ENCODE data around the gene ADCY9. TPM values are rescaled to one million over a fixed set of nuclear protein-coding genes. Genes with fewer than 3 reads are reported as not detected.
"Not testable (repeated sequence)": the region's sequence is repeated elsewhere in the genome, so short reads cannot be mapped to it uniquely, and the experiment has no call there.

ADCY9 gene
- total and polyA plus RNA-seq, 2 experiments from 2014 or later = 1.9 to 21.9 TPM

DNA sequence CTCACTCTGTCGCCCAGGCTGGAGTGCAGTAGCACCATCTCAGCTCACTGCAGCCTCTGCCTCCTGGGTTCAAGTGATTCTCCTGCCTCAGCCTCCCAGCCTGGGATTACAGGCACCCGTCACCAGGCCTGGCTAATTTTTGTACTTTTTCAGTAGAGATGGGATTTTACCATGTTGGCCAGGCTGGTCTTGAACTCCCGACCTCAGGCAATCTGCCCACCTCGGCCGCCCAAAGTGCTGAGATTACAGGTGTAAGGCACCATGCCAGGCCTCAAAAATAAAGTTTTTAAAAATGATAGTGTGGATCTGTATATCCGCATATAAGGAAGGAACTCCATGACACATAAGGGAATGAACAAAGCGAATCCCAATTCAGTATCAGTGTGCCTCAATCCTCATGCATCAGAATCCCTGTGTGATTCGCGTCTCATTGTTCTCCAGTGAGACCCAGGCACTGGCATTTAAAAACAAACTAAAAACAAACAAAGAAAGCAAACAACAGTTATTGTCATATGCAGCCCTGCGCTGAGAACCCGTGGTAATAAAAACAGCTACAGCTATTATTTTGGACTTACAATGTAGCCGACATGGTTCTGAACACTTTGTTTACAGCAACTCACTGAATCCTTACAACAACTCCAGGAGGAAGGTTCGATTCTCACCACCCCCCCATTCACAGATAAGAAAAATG, 181.6 kb downstream of the ADCY9 start:
- TF ChIP-seq EZH2 (IDR thresholded peaks at IDR 0.05; ENCODE audit: insufficient read depth, poor library complexity, severe bottlenecking) (no peak), EZH2phosphoT487 (IDR thresholded peaks at IDR 0.05; ENCODE audit: insufficient read depth, low read depth) (no peak)
- Histone ChIP-seq H3K9ac (no peak overlapping the region), H3K4me3 (no peak overlapping the region), H2AFZ (no peak overlapping the region), H3K4me1 (ENCODE audit: insufficient read depth) (peaks cover 5% of the 10 kb centered on the region), H3K4me2 (ENCODE audit: unreplicated experiment) (no peak overlapping the region), H3K27me3 (replicated peaks; ENCODE audit: insufficient read depth) (no peaks in the 10 kb centered on the region), H3K9me2 (ENCODE audit: insufficient read depth) (no peaks in the 10 kb centered on the region), H3K36me3 (ENCODE audit: low read depth) (no peaks in the 10 kb centered on the region), H3K79me2 (ENCODE audit: insufficient read depth) (no peaks in the 10 kb centered on the region), H3F3A (ENCODE audit: insufficient read depth) (no peaks in the 10 kb centered on the region), H4K20me1 (ENCODE audit: insufficient read depth) (no peaks in the 10 kb centered on the region), H3K27ac (no peak overlapping the region), H3K9me3 (ENCODE audit: low read depth) (no peaks in the 10 kb centered on the region)
- no peak for DNase-seq
- in situ Hi-C loops (cut with MboI) = no loop called here
- 72 to 74% methylated on average over 13 of the region's 13 CpGs for WGBS, 2 experiments (ENCODE audit: low coverage in 1 of 2, low lambda C conversion rate in 2 of 2, missing lambda C conversion rate in 2 of 2)

DNA sequence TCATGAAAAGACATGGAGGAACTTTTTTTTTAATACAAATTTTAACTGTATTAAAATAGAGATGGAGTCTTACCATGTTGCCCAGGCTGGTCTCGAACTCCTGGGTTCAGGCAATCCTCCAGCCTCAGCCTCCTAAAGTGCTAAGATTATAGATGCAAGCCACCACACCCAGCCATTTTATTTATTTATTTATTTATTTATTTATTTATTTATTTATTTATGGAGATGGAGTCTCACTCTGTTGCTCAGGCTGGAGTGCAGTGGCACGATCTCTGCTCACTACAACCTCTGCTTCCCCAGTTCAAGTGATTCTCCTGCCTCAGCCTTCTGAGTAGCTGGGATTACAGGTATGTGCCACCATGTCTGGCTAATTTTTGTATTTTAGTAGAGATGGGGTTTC, 189.1 kb downstream of the ADCY9 start:
- 83 to 84% methylated on average over 2 of the region's 2 CpGs for WGBS, 2 experiments (ENCODE audit: low coverage in 1 of 2, low lambda C conversion rate in 2 of 2, missing lambda C conversion rate in 2 of 2)
- H3K4me1 ChIP-seq (ENCODE audit: insufficient read depth); H3K27ac ChIP-seq; H3K4me3 ChIP-seq; H4K20me1 ChIP-seq (ENCODE audit: insufficient read depth); H3K4me2 ChIP-seq (ENCODE audit: unreplicated experiment); H3F3A ChIP-seq (ENCODE audit: insufficient read depth); in situ Hi-C loops (cut with MboI); H2AFZ ChIP-seq; H3K9me2 ChIP-seq (ENCODE audit: insufficient read depth); DNase-seq; H3K79me2 ChIP-seq (ENCODE audit: insufficient read depth); H3K9ac ChIP-seq; H3K36me3 ChIP-seq (ENCODE audit: low read depth); H3K27me3 ChIP-seq (replicated peaks; ENCODE audit: insufficient read depth); H3K9me3 ChIP-seq (ENCODE audit: low read depth): not testable (repeated sequence)

DNA sequence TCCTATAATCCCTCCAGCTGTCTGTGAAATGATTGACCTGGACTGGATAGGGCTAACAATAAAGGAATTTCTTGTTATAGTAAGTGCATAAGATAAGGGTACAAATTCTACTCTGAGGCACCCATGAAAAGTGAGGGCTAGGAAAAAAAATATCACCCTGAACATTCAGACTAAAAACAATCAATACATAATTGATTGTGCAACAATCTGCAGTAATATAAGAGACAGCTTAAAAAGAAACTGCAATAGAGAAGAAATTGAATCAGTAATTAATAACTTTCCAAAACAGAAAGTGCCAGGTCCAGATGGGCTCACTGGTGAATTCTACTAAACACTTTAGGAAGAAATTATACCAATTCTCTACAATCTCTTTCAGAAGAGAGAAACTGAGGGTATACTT, 191.5 kb downstream of the ADCY9 start:
- no peak overlapping the region for H3K9ac ChIP-seq
- H3F3A ChIP-seq (ENCODE audit: insufficient read depth) = no peaks in the 10 kb centered on the region
- DNase-seq = no peak
- H2AFZ ChIP-seq = no peak overlapping the region
- no peaks in the 10 kb centered on the region for H4K20me1 ChIP-seq (ENCODE audit: insufficient read depth)
- no peaks in the 10 kb centered on the region for H3K27me3 ChIP-seq (replicated peaks; ENCODE audit: insufficient read depth)
- no peak overlapping the region for H3K27ac ChIP-seq
- in situ Hi-C loops (cut with MboI) = no loop called here
- no peaks in the 10 kb centered on the region for H3K36me3 ChIP-seq (ENCODE audit: low read depth)
- TF ChIP-seq EZH2phosphoT487 (IDR thresholded peaks at IDR 0.05; ENCODE audit: insufficient read depth, low read depth) (no peak), EZH2 (IDR thresholded peaks at IDR 0.05; ENCODE audit: insufficient read depth, poor library complexity, severe bottlenecking) (no peak)
- H3K4me3 ChIP-seq = no peak overlapping the region
- no peaks in the 10 kb centered on the region for H3K4me1 ChIP-seq (ENCODE audit: insufficient read depth)
- no peaks in the 10 kb centered on the region for H3K79me2 ChIP-seq (ENCODE audit: insufficient read depth)
- H3K4me2 ChIP-seq (ENCODE audit: unreplicated experiment) = no peak overlapping the region
- no peaks in the 10 kb centered on the region for H3K9me2 ChIP-seq (ENCODE audit: insufficient read depth)
- no peaks in the 10 kb centered on the region for H3K9me3 ChIP-seq (ENCODE audit: low read depth)

GRCh38 chr16:3922241-3922640, 194.0 kb downstream of the ADCY9 start:
- Histone ChIP-seq H3K36me3 (ENCODE audit: low read depth) (no peaks in the 10 kb centered on the region), H3K4me2 (ENCODE audit: unreplicated experiment) (no peak overlapping the region), H3F3A (ENCODE audit: insufficient read depth) (no peaks in the 10 kb centered on the region), H3K27me3 (replicated peaks; ENCODE audit: insufficient read depth) (no peaks in the 10 kb centered on the region), H3K9me3 (ENCODE audit: low read depth) (no peaks in the 10 kb centered on the region), H4K20me1 (ENCODE audit: insufficient read depth) (no peaks in the 10 kb centered on the region), H3K4me3 (no peak overlapping the region), H3K79me2 (ENCODE audit: insufficient read depth) (no peaks in the 10 kb centered on the region), H3K27ac (no peak overlapping the region), H2AFZ (no peak overlapping the region), H3K9me2 (ENCODE audit: insufficient read depth) (no peaks in the 10 kb centered on the region), H3K4me1 (ENCODE audit: insufficient read depth) (no peaks in the 10 kb centered on the region), H3K9ac (no peak overlapping the region)
- no peak for TF ChIP-seq EZH2 (IDR thresholded peaks at IDR 0.05; ENCODE audit: insufficient read depth, poor library complexity, severe bottlenecking)
- TF ChIP-seq EZH2phosphoT487 (IDR thresholded peaks at IDR 0.05; ENCODE audit: insufficient read depth, low read depth) = no peak
- DNase-seq = no peak
- WGBS, 2 experiments (ENCODE audit: low coverage in 1 of 2, low lambda C conversion rate in 2 of 2, missing lambda C conversion rate in 2 of 2) = 56 to 65% methylated on average over 13 of the region's 13 CpGs
- in situ Hi-C loops (cut with MboI) = no loop called here

DNA sequence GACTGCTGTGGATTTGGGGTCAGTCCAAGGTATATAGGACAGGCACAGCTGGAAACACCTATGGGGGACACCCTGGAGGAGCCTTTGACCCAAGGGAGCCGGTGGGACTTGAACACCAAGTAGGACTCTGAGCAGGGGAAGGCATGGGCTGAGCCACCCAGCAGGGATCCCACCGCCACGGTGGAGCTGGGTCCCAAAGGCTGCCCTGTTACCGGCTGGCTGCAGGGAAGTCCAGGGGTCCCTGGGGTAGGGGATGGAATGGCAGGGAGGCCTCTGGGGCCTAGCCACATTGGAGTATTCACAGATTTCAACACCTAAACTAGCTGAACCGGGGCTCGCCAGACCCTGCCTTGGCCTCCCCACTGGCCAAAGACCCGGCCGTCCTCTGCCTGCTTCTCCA, 196.0 kb downstream of the ADCY9 start:
- Histone ChIP-seq H2AFZ (no peak overlapping the region), H3K79me2 (ENCODE audit: insufficient read depth) (no peaks in the 10 kb centered on the region), H3K9ac (no peak overlapping the region), H3K36me3 (ENCODE audit: low read depth) (no peaks in the 10 kb centered on the region), H4K20me1 (ENCODE audit: insufficient read depth) (no peaks in the 10 kb centered on the region), H3K27me3 (replicated peaks; ENCODE audit: insufficient read depth) (no peaks in the 10 kb centered on the region), H3K4me1 (ENCODE audit: insufficient read depth) (no peaks in the 10 kb centered on the region), H3K4me3 (no peak overlapping the region), H3K9me2 (ENCODE audit: insufficient read depth) (no peaks in the 10 kb centered on the region), H3K9me3 (ENCODE audit: low read depth) (no peaks in the 10 kb centered on the region), H3F3A (ENCODE audit: insufficient read depth) (no peaks in the 10 kb centered on the region), H3K4me2 (ENCODE audit: unreplicated experiment) (no peak overlapping the region), H3K27ac (no peak overlapping the region)
- no peak for DNase-seq
- WGBS, 2 experiments (ENCODE audit: low coverage in 1 of 2, low lambda C conversion rate in 2 of 2, missing lambda C conversion rate in 2 of 2) = 75 to 85% methylated on average over 7 of the region's 8 CpGs
- TF ChIP-seq EZH2 (IDR thresholded peaks at IDR 0.05; ENCODE audit: insufficient read depth, poor library complexity, severe bottlenecking) (no peak), EZH2phosphoT487 (IDR thresholded peaks at IDR 0.05; ENCODE audit: insufficient read depth, low read depth) (no peak)
- in situ Hi-C loops (cut with MboI) = no loop called here
